ENCODE results near the gene ARID5B.

Gene ARID5B

GRCh38 chr10:61943674-61944378 lies 42.3 kb downstream of the ARID5B start:
- no peak for DNase-seq

- no peak for DNase-seq
Measured at GRCh38 chr10:61944410-61945147, 43.1 kb downstream of the ARID5B start.

- DNase-seq, result no peak
Measured at GRCh38 chr10:61949687-61950086, 48.2 kb downstream of the ARID5B start.

GRCh38 chr10:61950449-61951143 lies 49.1 kb downstream of the ARID5B start:
- DNase-seq, result no peak

GRCh38 chr10:61951144-61951483 lies 49.6 kb downstream of the ARID5B start:
- no peak for DNase-seq

GRCh38 chr10:61952028-61952674 lies 50.7 kb downstream of the ARID5B start:
- DNase-seq, result no peak

GRCh38 chr10:61953183-61953582 lies 51.7 kb downstream of the ARID5B start:
- DNase-seq, result no peak

- no peak for DNase-seq
Measured at GRCh38 chr10:61957806-61958205, 56.3 kb downstream of the ARID5B start.

- no peak for DNase-seq
Measured at GRCh38 chr10:61958311-61958710, 56.8 kb downstream of the ARID5B start.

- no peak for DNase-seq
Measured at GRCh38 chr10:61958805-61959204, 57.3 kb downstream of the ARID5B start.

GRCh38 chr10:61959814-61960213 lies 58.3 kb downstream of the ARID5B start:
- DNase-seq, result no peak

- DNase-seq, result no peak
Measured at GRCh38 chr10:61960396-61961120, 59.1 kb downstream of the ARID5B start.

GRCh38 chr10:61961278-61961677 lies 59.8 kb downstream of the ARID5B start:
- DNase-seq, result no peak

- DNase-seq, result no peak
Measured at GRCh38 chr10:61962971-61963370, 61.5 kb downstream of the ARID5B start.

GRCh38 chr10:61963669-61964058 lies 62.2 kb downstream of the ARID5B start:
- no peak for DNase-seq

- DNase-seq, result no peak
Measured at GRCh38 chr10:61964059-61964709, 62.7 kb downstream of the ARID5B start.

GRCh38 chr10:61964949-61965702 lies 63.6 kb downstream of the ARID5B start:
- DNase-seq, result no peak

GRCh38 chr10:61965703-61966395 lies 64.3 kb downstream of the ARID5B start:
- no peak for DNase-seq

- no peak for DNase-seq
Measured at GRCh38 chr10:61967298-61967697, 65.8 kb downstream of the ARID5B start.

GRCh38 chr10:61970182-61971002 lies 68.9 kb downstream of the ARID5B start:
- no peak for DNase-seq
